Esophagus muscularis mucosa (tissue), 3 donors: Measurements from ENCODE around the gene SLC2A13.

Experiments
- POLR2AphosphoS5 ChIP-seq, 2 donors: sonication (generic); formaldehyde crosslinking; IDR thresholded peaks; one replicate each; pipeline ENCODE4 v1.6.1; 2017; ENCODE audit warnings: antibody characterized with exemption in 2 of 2
- TF ChIP-seq, protein P1 (sequence below), 3 experiments: fragments of 200-600 bp in 2 of 3; fragments of 450-650 bp in 1 of 3; sonication (generic) in 2 of 3; IDR thresholded peaks; one replicate each; pipeline ENCODE4 v1.5.1; 2017 to 2019; ENCODE audit warnings: antibody characterized with exemption in 3 of 3, mild to moderate bottlenecking in 2 of 3, moderate library complexity in 1 of 3

DNA sequence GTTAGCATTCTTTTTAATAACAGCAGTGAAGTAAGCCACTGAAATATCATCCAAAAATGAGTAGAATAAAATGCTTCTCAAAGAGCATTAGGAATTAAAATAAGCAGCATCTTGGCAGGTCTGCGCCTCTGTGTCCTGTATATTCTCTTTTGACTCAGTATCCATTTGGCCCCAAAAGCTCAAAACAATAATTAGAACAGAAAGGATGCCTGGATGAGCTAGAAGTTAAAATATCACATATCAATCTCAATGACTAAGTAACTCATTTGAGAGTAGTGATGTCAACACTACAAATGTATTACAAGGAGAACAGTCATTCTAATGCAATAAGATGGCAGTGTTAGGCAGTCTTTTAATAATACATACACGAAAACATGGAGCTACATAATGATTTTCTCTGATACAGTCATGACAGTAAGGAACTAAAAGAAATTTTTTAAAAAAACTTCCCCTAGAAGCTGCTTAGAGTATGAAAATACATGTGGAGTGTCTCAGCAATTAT is 325.4 kb downstream of the SLC2A13 start:
- TF ChIP-seq, protein P1, sequence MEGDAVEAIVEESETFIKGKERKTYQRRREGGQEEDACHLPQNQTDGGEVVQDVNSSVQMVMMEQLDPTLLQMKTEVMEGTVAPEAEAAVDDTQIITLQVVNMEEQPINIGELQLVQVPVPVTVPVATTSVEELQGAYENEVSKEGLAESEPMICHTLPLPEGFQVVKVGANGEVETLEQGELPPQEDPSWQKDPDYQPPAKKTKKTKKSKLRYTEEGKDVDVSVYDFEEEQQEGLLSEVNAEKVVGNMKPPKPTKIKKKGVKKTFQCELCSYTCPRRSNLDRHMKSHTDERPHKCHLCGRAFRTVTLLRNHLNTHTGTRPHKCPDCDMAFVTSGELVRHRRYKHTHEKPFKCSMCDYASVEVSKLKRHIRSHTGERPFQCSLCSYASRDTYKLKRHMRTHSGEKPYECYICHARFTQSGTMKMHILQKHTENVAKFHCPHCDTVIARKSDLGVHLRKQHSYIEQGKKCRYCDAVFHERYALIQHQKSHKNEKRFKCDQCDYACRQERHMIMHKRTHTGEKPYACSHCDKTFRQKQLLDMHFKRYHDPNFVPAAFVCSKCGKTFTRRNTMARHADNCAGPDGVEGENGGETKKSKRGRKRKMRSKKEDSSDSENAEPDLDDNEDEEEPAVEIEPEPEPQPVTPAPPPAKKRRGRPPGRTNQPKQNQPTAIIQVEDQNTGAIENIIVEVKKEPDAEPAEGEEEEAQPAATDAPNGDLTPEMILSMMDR (IDR thresholded peaks at IDR 0.05) = no peak
- no peak for TF ChIP-seq POLR2AphosphoS5 (IDR thresholded peaks at IDR 0.05)
